ENCODE measurements around the gene CHST11.

CHST11 gene

GRCh38 chr12:104649217-104649824 is 192.6 kb downstream of the CHST11 start:
- TF ChIP-seq, protein P1, sequence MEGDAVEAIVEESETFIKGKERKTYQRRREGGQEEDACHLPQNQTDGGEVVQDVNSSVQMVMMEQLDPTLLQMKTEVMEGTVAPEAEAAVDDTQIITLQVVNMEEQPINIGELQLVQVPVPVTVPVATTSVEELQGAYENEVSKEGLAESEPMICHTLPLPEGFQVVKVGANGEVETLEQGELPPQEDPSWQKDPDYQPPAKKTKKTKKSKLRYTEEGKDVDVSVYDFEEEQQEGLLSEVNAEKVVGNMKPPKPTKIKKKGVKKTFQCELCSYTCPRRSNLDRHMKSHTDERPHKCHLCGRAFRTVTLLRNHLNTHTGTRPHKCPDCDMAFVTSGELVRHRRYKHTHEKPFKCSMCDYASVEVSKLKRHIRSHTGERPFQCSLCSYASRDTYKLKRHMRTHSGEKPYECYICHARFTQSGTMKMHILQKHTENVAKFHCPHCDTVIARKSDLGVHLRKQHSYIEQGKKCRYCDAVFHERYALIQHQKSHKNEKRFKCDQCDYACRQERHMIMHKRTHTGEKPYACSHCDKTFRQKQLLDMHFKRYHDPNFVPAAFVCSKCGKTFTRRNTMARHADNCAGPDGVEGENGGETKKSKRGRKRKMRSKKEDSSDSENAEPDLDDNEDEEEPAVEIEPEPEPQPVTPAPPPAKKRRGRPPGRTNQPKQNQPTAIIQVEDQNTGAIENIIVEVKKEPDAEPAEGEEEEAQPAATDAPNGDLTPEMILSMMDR (IDR thresholded peaks at IDR 0.05; ENCODE audit: low read depth, low read length) = no peak
- H3K4me3 ChIP-seq (ENCODE audit: low read depth, low read length) = no peak overlapping the region

GRCh38 chr12:104649921-104650320 is 193.2 kb downstream of the CHST11 start:
- TF ChIP-seq, protein P1 (IDR thresholded peaks at IDR 0.05; ENCODE audit: low read depth, low read length) = no peak
- H3K4me3 ChIP-seq (ENCODE audit: low read depth, low read length) = no peak overlapping the region

GRCh38 chr12:104650541-104650940 is 193.8 kb downstream of the CHST11 start:
- no peak overlapping the region for H3K4me3 ChIP-seq (ENCODE audit: low read depth, low read length)
- TF ChIP-seq, protein P1 (IDR thresholded peaks at IDR 0.05; ENCODE audit: low read depth, low read length) = no peak

DNA sequence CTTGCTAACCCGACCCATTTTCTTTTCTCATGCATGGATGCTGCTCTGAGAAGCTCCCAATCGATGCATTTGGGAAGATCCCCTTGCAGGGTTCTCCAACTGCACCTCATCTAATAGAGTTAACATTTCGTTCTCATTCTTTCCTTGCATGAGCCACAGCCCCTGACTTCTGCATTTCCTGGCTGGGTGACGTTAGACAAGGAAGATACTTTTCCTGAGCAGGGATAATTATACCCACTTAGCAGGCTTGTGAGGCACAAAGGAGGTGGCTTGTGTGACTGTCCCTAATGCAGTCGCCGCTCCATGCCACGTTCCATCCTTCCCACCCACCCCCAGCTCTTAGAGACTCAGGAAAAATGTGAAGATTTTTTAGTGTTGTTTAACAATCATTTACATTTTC is 195.1 kb downstream of the CHST11 start:
- TF ChIP-seq, protein P1 (IDR thresholded peaks at IDR 0.05; ENCODE audit: low read depth, low read length) = no peak
- H3K4me3 ChIP-seq (ENCODE audit: low read depth, low read length) = no peak overlapping the region

DNA sequence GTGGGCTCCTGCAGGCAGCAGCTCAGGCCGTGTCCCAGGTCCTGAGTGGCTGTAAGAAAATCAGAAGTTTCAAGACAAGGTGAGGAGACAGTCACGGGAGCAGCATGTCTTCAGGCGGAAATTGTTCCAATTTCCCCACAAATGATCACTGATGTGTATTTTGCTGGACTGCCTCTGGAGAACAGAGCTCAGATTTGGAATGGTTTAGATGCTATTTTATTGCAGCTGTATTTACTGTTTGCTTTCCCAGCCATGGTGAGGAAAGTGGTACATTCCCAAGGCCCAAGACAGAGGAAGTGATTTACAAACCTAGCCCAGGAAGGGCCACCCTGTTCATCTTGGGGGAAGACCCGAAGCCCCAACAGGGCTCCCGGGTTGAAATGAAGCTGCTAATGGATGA is 195.6 kb downstream of the CHST11 start:
- H3K4me3 ChIP-seq (ENCODE audit: low read depth, low read length) = no peak overlapping the region
- TF ChIP-seq, protein P1 (IDR thresholded peaks at IDR 0.05; ENCODE audit: low read depth, low read length) = no peak

DNA sequence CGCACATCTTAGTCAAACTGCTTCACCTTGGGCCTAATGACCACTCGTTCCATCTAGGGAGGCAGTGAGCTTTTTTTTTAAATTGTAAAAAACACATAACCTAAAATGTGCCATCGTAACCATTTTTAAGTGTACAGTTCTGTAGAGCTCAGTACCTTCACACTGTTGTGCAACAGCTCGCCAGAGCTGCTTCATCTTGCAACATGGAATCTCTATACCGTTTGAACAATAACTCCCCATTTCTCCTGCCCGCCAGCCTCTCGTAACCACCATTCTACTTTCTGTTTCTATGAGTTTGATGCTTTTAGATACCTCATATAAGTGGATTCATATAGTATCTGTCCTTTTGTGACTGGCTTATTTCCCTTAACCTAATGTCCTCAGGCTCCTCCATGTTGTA is 196.2 kb downstream of the CHST11 start:
- no peak overlapping the region for H3K4me3 ChIP-seq (ENCODE audit: low read depth, low read length)
- TF ChIP-seq, protein P1 (IDR thresholded peaks at IDR 0.05; ENCODE audit: low read depth, low read length) = no peak

GRCh38 chr12:104653730-104654664 is 197.2 kb downstream of the CHST11 start:
- TF ChIP-seq, protein P1 (IDR thresholded peaks at IDR 0.05; ENCODE audit: low read depth, low read length) = peak; percentile 38
- no peak overlapping the region for H3K4me3 ChIP-seq (ENCODE audit: low read depth, low read length)
